GM12801 (cell line): ENCODE results near the gene USP25.

ENCODE experiments used
- CTCF ChIP-seq: IDR thresholded peaks from one replicate; pipeline ENCODE4 v1.5.1; 2011; ENCODE audit warnings: control low read depth; ENCODE audit not compliant: insufficient read length; ENCODE audit errors: extremely low read depth

USP25 gene

GRCh38 chr21:15860541-15860940 lies 130.8 kb downstream of the USP25 start:
- TF ChIP-seq CTCF, result no peak

GRCh38 chr21:15868940-15869339 lies 139.2 kb downstream of the USP25 start:
- no peak for TF ChIP-seq CTCF

- TF ChIP-seq CTCF, result no peak
Observed at GRCh38 chr21:15870819-15871218, 141.0 kb downstream of the USP25 start.

GRCh38 chr21:15872236-15872635 lies 142.5 kb downstream of the USP25 start:
- TF ChIP-seq CTCF, result no peak

GRCh38 chr21:15874615-15875014 lies 144.8 kb downstream of the USP25 start:
- TF ChIP-seq CTCF, result no peak

GRCh38 chr21:15875286-15875685 lies 145.5 kb downstream of the USP25 start:
- no peak for TF ChIP-seq CTCF

- no peak for TF ChIP-seq CTCF
Observed at GRCh38 chr21:15893902-15894301, 164.1 kb downstream of the USP25 start.

- TF ChIP-seq CTCF, result no peak
Observed at GRCh38 chr21:15894596-15894995, 164.8 kb downstream of the USP25 start.
